8988T (cell line): ENCODE data around the gene HUNK.
"Not testable (repeated sequence)": the region's sequence is repeated elsewhere in the genome, so short reads cannot be mapped to it uniquely, and the experiment has no call there.

Experiments used
- DNase-seq: peaks from one replicate; pipeline ENCODE4 v3.0.0; 2011

HUNK gene

GRCh38 chr21:32007456-32007855, 134.6 kb downstream of the HUNK start:
- DNase-seq: peak; percentile 21

DNA sequence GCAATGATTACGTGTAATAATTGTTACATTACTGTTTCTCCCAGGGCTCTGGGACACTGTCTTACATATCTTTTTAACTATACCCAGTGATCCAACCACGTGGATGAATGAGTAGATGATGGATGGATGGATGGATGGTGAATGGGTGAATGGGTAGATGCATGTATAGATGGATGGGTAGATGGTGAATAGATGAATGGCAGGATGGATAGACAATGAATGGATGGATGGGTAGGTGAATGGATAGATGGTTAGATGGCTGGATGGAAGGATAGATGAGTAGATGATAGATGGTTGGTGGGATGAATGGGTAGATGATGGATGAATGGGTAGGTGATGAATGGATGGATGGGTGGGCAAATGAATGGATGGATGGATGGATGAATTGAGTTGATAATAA, 135.9 kb downstream of the HUNK start:
- no peak for DNase-seq

DNA sequence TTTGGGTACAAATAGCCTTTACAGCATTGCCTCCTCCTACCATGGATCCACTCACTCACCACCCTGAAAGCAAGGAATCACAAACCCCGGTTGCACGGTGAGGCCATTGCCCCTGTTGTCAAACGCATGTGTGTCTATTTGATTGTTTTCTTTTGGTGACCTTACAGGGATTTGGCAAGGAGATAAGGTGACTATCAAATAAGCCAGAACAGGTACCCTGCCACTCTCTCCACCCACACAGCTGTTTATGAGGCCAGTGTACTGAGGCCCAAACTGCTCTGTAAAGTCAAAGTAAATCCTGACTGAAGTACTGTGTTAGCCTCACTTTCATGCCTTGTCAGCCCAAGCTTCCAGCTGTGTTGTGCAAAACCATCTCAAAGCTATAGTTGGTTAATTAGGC, 136.4 kb downstream of the HUNK start:
- DNase-seq: no peak

DNA sequence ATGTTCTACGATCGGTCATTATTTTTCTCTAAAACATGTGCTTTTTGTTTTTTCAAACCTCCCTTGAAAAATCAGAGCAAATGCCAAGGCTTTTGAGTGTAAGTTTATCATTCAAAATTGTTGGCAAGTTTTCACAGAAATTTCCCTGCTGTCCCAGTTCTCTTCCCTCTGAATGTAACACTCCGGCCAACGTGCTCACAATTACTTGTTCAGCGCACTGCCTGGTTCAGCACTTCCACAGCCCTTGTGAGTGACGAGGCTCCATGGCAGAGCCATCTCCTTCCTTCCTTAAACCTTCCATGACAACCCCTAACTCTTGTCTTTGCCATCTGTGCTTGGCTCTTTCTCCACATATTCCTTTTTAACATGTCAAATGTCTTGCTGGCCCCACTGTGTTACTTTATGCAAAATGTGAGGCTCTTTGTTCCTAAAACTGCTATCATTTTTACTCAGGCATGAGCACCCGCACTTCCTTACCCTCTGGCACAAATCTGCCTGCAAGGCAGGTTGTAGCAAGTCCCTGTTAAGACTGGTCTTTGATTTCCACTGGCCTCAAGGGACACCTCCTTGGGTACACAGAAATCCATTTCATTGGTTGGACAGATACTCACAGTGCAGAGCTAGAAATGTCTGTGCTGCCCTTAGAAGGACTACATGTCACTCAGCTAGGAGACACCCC, 142.8 kb downstream of the HUNK start:
- no peak for DNase-seq

GRCh38 chr21:32018381-32018780, 145.6 kb downstream of the HUNK start:
- DNase-seq: no peak

GRCh38 chr21:32020564-32020963, 147.7 kb downstream of the HUNK start:
- DNase-seq: no peak

DNA sequence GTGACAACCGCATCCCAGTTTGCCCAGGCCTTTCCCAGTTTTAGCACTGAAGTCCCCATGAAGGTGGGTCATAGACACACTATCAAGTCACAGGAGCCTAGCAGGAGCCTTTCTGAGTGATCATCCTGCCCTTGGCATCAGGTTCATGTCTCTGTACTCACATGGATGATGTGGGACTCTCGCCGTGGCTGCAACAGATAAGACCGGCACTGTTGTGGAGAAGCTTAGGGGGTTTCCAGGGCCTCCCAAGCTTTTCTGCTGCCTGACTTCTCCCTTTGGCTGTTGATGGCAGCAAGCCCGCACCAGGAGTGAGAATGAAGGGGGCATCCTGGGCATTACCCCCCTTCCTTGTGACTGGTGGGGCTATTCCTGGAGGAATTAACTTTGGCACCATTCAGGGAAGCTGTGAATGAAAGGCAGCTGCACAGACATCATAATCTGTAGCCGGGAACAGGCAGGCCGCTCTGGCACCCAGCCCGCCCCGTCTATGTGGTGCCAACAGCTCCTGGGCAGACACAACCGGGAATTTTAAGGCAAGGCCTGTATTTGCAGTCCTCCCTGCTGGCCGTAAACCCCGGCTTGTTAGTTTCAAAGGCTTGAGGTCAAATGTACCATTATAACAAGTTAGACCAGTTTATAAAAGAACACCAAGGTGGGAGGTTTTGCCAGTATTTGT, 148.6 kb downstream of the HUNK start:
- DNase-seq: no peak

DNA sequence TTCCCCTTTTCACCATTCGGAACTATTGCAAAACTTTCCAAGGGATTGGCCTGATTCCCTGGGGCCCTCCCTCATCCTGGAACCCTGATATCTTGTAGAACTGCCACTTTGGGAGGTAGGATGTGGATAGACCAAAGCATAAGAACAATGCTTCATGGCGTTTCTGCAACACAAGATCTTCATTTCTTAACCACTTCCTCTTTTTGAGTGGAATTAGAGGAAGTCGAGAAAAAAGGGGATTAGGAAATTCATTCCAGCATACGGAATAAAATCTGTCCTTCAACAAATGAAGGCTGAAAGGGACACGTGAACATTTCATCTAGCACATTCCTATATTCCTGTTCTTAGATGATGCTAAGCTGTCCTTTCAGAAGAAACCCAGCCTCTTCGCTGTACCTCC, 149.3 kb downstream of the HUNK start:
- DNase-seq: no peak

DNA sequence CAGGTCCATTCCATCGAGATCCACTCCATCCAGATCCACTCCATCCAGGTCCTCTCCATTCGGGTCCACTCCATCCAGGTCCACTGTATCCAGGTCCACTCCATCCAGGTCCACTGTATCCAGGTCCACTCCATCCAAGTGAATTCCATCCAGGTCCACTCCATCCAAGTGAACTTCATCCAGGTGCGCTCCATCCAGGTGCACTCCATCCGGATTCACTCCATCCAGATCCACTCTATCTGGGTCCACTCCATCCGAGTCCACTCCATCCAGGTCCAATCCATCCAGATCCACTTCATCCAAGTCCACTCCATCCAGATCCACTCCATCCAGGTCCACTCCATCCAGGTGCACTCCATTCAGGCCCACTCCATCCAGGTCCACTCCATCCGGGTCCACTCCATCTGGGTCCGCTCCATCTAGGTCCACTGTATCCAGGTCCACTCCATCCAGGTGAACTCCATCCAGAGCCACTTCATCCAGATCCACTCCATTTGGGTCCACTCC, 157.4 kb downstream of the HUNK start:
- no peak for DNase-seq

GRCh38 chr21:32034850-32035249, 162.0 kb downstream of the HUNK start:
- DNase-seq: no peak

DNA sequence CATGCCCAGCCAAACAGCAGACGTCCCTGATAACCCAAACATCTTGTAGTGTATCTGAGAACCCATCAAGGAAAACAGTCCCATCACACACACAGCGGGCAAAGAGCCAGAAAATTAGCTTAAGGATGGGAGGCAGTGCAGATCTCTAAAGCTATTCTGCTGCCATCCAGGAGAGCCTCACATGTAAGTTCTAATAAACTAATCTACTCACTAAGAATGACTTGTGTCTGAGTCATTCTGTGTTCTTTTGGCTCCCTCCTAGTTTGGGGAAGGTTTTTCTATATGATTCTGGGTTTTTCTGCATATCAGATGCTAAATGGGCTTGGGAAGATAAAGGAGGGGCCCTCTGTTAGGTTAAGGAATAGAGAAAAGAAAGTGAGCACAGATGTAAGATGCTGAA, 162.8 kb downstream of the HUNK start:
- DNase-seq: no peak

DNA sequence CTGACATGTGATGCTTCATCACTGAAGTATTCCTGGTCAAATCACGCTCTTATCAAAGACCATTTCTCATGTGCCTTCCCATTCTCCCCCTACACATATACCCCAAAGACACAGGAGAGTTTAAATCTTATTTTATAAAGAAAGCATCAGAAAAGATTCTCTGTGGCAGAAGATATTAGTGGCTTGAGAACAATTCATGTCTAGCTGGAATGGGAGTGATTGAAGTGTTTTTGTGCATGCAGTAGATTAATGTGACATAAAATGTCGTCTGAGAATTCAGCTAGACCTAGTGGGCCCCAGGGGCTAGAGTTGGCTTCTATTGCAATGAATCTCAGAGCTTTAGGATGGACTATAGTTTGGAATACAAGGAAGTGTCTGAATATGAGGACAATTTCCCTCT, 163.9 kb downstream of the HUNK start:
- DNase-seq: no peak

DNA sequence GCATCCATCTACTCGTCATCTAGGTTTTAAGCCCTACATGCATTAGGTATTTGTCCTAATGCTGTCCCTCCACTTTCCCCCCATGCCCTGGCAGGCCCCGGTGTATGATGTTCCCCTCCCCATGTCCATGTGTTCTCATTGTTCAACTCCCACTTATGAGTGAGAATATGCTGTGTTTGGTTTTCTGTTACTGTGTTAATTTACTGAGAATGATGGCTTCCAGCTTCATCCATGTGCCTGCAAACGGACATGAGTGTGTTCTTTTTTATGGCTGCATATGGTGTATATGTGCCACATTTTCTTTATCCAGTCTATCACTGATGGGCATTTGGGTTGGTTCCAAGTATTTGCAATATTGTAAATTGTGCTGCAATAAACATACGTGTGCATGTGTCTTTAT, 165.9 kb downstream of the HUNK start:
- DNase-seq: not testable (repeated sequence)

- no peak for DNase-seq
These were observed 170.6 kb downstream of the HUNK start for GRCh38 chr21:32043458-32043857.

- no peak for DNase-seq
These were observed 171.7 kb downstream of the HUNK start for GRCh38 chr21:32044205-32045180.

DNA sequence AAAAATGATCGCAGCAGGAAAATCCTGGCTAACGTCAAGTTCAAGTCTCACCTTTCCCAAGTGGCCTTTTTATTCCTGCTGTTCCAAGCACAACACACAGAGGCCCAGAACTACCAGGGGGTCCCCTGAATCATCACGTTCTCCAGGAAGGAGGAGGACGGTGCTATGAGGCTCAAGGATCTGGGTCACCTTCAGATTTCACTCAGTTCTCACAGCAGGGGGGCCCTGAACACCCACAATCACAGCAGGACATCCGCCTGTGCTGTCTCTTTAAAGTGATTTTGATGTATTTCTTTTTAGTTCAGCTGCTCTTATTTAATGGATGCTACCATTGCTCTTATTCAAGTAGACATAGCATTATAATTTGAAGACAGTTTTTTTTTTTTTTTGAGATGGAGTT, 173.4 kb downstream of the HUNK start:
- DNase-seq: no peak

DNA sequence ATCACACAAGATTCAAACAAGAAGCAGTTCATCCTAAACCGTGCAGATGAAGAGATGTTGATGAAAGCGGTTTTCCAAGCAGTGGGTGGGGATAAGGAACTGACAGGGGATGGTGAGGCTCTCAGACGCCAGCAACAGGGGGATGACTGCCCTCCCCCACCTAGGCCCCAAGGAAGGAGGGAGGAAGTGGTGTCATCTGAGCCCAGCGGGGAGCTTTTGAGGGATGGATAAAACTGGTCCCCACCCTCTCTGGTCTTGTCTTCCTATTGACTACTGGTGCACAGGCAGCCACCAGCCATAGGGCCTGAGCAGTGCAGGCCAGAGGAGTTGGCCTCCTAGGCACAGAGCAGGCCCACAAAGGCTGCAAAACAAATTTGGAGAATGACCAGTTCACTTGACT, 175.5 kb downstream of the HUNK start:
- no peak for DNase-seq
